HG02970 (cell line): ENCODE results near the gene VAV2.

Experiments used
- ATAC-seq: cut with Tn5 transposase; IDR thresholded peaks from one replicate; pipeline ENCODE4 v1.9.1; 2021; ENCODE audit warnings: mild to moderate bottlenecking, moderate library complexity, moderate number of reproducible peaks; ENCODE audit not compliant: unreplicated experiment, low FRiP score

Gene VAV2

DNA sequence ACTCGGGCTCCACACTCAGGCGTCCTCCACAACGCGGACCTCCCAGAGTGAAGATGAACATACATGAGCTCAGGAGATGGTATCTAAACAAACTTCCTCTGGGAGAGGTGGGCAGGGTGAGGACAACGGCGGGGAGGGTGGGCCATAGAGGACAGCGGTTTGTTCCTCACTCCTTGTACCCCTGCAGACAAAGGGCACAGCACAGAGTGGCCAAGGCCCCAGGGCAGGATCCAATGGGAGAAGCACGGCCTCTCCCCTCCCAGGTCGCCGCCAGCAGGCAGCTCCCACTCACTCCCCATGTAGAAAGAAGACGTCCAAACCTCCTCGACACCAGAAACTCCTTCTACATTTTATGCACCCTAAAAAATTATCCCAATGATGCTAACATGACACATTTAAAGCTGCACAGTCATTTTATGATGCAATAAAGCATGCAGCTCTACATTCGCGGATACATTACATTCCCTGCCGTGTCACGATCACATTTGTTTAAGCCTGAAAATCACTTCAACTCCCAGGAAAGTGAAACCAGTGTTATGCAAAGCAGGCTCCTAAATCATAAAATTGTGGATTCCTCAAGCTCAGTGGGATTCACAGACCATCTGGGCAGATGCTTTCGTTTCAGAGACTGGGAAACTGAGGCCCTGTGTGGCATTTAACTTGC lies 166.4 kb downstream of the VAV2 start:
- no peak for ATAC-seq

DNA sequence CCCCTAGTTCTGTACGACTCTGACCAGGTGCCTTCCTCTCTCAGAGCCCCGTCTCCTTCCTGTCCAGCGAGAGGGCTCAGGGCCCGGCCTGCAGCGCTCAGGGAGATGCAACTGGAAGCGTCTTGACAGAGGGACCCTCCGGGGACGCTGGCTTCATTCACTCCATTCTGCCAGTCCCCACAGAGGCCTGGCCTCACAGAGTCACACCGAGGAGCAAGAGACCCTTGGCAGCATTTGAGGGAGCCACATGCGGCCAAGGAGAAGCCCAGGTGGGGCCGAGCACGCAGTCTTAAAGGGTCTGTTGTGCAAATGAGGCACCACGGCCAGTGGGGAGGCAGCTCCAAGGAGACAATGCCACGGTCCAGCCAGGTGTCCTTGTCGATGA lies 167.3 kb downstream of the VAV2 start:
- no peak for ATAC-seq

DNA sequence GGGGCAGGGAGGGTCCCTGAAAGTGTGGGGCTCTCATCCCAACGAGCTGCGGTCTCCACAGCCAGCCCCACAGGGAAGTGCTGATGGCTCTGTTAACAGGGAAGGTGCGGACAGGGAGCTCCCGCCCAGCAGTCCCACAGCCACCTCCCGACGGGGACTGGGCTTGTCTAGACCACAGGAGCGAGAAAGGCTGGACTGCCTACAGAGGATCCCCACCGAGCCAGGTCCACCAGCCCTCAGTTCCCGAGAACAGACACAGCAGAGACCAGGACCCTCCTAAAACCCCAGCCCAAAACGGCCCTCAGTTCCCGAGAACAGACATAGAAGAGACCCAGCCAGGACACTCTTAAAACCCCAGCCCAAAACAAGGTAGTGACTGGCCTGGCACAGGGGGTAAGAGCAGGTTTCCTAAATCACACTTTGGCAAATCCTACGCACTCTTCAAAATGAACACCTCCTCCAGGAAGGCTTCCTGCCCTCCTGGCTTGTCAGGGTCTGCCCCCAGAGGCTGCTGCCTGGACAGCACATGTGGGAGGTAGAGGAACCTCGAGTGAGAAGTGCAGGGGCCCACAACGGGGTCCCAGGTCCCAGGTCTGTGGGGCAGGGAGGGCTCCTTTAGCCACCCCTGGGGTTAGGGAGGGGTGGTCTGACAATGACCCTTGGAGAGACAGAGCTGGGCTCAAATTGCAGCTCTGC lies 167.9 kb downstream of the VAV2 start:
- no peak for ATAC-seq

DNA sequence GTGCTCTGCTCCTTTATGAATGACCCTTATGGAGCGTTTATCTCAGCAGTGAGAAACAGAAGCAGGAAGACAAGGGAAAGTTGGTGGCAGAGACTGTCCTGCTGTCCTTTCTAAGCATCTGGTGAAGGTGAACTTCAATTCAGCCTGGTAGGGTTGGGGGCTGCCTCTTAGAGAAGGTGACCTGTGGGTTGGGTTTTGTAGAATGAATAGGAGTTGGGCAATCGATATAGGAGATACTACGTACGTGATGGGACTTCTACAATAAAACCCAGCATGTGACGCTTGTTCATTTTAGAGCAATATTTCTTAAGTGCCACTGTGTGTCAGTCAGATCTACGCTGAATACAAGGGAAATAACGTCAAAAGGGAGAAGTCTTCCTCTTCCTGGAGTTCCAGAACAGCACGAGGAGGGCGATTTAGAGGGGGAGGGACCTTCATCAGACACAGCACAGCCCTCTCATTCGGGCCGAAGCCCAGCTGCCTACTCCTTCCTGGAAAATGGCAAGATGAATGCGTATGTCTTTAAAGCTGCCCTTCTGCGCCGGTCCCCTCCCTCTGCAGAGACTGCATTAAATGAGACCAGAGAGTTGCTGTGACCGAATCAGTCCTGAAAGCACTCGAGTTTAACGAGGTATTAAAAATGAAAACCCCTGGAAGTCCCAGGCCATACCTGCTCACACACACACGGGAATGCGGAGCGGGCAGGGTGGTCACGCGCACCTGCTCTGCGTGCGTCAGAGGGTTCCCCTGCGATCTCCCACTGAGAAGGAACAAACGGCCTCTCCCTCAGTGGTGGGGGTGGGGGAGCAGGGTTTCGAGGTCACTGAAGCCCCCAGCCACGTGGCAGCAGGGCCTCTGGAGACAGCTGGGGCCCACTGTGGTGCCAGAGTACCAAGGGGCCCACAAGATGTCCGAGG lies 168.7 kb downstream of the VAV2 start:
- no peak for ATAC-seq

DNA sequence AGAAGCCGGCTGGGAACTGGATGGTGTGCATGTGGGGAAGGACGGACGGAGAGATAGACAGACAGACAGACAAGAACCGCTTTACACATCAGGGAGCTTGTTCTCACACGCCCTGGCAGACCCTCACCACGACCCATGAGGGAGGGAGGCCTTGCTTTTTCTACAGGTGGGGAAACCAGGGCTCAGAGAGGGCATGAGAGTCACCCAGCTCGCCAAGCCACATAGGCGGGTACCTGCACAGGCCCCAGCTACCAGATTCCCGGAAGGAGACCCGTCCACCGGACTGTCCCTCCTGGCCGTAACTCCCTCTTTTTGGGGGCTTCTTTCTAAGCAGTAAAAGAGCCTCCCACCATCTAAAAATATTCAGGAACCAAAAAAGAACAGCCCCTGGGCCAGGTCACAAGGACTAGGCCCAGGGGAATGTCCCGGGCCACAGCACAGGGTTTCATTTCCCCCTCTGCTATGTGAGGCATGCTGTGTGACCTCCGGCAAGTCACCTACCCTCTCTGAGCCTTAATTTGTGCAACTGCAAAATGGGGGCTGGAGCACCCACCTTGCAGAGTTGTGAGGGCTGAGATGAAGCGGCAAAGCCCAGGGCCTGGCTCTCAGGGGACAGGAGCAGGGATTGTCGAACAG lies 169.6 kb downstream of the VAV2 start:
- ATAC-seq, result no peak

DNA sequence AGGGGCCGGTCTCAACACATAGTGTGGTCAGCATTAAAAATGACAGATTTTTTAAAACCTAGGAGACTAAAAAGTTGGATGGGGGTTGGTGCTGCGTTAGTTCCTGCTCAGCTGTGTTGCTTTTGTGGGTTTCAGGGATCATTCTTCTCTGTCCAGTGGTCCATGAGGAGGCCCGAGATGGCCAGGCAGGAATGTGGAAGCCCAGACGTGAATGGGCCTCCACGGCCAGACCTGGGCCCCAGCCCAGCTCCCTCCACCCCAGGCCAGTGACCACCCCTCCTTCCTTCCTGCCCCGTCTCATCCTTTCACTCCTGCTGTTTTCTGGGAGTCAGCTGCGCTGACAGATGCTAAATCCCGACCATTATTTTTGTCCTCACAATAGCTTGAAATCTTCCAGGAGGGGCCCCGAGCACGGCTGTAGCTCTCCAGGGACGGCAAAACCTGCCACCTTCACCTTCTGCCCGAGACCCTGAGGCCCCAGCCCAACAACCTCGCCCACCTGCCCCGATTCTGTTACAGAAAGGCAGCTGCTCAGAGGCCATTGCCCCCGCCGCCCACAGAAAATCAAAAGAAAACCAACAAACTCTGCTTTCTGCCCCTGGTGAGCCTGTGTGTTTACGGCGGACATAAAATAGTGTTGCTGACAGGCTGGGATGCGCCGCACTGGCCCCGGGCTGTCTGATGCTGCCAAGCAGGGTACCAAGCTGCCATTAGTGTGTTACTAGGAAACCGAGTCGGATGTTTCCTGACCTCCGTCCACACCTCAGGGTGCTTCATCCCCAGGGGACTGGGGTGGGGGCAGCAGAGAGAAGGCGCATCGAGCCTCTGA lies 170.3 kb downstream of the VAV2 start:
- no peak for ATAC-seq

DNA sequence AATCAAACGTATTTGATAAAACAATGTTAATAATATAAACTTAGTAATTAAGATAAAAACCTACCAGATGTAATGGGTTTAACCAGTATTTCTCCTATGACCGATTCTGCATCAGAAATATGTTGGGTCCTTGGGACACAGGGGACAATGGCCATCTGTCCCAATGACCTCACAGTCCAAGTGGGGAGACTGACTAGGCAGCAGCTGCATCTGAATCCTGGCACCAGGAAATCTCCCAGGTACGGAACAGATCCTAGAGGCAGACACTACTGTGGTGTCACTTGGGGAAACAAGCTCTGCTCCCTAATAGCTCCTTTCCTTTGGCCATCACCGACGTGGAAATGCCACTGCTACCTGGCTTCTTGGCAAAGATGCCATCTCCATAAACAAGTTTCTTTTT lies 172.2 kb downstream of the VAV2 start:
- ATAC-seq, result no peak

DNA sequence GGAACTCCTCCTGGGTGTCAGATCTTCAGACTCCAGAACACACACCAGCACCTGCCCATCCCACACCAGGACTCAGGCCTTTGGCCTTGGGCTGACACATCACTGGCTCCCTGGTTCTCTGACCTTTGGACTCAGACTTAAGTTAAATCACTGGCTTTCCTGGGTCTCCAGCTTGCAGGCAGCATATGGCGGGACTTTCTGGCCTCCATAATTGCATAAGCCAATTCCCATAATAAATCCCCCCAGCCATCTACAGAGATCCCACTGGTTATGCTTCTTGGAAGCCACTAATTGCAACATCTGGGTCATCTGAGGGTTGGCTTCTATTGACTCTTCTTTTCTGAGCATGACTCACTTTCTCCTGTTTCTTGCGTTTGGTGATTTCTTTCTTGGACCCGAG lies 173.7 kb downstream of the VAV2 start:
- no peak for ATAC-seq

DNA sequence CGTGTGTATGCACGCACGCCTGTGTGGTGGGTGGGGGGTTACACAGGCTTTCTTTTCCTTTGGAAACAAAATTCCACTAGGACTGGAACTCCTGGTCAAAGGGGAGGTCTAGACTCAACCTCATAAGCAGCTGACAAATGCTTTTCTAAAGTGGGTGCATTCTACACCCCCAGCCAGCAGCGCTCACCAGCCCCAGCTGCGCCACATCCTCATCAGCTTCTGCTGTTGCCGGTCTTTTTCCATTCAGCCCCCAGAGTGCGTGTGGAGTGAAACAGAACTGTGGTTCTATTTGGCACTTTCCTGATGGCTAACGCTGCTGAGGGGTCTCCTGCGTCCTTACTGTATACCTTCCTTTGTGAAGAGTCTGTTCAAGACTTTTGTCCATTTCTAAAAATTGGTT lies 176.3 kb downstream of the VAV2 start:
- no peak for ATAC-seq

DNA sequence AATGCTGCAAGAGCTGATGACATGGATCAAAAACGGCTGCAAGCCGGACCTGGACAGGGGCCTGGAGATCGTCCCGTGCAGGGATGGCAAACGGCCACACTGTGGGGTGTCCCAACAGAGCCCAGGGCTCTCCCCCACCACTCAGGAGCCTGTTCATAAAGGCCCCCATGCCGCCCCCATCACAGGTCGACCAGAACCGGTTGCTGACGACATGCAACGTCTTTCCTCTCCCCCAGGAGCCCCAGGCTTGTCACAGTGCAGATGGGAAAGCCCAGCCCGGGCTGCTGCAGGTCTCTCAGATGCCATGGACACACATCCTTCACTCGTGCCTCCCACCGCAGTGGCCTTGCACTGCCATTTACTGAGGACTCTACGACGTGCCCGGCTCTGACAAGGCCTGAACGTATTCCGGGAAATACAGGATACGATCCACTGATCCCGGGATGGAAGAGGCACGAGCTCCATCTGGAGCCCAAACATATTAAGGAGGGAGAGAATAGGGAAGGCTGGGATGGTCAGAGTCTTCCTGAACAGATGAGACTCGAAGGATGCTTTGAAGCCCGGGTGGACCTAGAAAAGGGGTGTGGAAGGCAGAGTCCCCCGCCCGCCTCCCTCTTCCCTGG lies 177.4 kb downstream of the VAV2 start:
- no peak for ATAC-seq

DNA sequence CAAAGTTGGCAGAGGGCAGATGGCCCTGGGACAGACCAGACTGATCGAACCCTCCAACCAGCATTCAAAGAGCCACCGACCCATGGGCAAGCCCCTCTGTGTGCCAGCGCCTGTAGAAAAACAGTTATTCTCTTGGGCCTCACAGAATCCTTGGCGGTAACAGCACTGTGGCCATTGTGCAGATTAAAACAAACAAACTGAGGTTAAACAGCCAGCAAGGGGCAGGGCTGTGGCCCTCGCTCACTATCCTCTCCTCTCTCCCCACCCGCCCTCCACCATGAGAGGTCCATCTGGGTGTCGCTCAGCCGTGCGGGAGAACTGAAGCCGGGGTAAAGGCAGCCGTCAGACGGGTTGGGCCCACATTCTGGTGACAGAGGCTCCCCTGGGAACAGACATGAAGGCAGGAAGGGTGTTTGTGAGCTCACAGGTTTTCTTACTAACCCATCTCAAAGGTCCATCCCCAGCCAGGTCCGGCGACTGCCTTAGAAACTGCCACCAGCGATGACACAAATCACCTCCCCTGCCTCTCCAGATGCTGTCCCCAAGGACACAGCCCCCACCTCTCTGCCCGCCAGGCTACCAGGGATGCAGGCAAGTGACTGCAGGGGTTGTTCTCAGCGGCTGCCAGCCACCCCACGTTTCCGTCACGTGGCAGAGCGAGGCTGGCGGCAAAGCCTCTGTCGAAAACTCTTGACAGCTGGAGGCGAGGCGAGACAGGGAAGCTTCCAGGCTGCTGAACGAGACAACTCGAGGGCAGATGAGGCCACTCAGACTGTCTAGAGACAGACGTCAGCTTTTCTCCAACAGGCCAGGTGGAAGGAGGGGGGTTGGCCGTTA lies 178.2 kb downstream of the VAV2 start:
- no peak for ATAC-seq

DNA sequence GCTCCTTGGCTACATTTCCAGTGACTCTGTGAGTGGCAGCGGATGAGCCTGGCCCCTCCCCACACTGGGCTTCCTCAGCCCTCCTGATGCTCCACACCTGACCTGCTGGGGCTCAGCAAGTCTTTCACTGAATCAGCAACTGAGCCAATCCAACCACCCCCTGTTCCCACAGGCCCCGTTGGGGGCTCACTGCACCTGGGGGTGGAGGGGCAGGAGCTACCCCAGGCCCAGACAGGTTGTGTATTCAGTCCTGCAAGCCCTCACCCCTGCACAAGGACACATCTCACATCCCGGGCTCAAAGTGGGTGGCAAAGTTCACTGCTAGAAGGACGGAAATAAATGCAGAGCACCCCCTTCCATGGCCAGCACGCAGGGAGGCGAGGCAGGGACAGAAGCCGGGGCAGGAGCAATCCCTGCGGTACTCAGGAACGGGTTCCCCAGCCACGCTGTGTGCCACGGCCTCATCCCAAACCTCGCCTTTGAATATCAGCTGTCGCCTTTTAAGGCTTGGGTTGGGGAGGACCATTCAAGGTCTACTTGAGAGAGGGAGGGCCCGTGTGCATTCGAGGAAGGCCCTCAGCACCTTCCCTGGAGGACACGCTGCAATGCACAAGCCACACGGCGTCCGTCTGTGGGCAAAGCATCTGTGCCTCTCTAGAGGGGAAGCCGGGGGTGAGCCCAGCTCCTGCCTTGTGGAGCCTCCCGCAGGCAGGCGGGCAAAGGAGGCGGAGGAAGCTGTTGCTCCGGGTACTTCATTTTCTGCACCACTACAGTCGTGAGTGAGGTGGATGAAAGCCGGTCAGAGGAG lies 179.0 kb downstream of the VAV2 start:
- ATAC-seq, result no peak

DNA sequence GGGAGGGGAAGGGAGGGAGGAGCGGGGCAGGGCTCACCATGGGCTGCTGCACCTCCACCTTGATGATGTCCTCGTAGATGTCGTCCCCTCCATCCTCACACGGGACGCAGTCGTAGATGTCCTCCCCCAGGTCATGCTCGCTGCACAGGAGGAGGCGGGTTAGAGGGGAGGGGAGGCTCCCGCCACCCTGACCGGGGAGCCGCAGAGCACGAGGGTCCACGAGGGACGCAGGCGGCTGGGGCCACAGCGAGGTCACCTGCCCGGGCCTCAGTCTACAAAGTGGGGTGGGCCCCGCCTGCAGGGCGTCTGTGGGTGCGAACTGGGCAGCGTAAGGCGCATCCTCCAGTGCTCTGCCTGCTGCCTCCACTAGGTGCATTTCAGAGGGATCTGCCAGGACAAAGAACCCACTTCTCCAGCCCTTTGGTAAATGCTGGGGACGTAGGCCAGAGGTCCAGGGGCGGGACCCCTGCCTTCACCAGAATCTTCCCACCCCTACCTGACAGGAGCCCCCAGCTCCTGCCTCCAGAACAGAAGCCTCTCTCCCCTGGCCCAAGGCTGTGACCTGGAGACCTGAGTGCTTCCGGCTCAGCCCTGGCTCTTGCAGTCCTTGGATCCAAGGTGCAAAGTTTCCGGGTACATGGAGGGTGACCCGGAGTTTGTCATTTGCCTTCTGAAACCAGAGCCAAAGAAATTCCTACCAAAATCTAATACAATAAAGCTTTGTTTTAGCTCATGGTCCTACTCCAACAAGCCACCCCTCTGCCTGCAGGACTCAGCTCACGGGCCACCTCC lies 179.9 kb downstream of the VAV2 start:
- no peak for ATAC-seq

DNA sequence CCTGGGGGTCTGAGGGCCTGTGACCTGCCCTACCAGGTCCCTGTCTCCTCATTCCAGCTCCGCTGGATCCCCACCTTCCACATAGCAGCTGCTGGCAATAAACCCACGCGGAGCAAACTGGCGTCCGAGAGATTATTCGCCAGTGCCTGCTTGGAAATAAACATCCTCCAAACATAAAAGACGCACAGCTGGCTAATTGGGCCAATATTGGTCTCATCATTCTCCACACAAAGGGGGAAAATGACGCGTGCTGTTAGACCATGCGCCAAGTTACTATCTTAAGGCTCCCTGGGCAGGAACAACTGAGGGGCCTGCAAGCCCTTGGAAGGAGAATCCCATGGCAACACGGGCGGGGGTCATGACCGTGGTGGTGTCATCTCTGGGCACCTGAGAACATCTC lies 180.7 kb downstream of the VAV2 start:
- no peak for ATAC-seq

DNA sequence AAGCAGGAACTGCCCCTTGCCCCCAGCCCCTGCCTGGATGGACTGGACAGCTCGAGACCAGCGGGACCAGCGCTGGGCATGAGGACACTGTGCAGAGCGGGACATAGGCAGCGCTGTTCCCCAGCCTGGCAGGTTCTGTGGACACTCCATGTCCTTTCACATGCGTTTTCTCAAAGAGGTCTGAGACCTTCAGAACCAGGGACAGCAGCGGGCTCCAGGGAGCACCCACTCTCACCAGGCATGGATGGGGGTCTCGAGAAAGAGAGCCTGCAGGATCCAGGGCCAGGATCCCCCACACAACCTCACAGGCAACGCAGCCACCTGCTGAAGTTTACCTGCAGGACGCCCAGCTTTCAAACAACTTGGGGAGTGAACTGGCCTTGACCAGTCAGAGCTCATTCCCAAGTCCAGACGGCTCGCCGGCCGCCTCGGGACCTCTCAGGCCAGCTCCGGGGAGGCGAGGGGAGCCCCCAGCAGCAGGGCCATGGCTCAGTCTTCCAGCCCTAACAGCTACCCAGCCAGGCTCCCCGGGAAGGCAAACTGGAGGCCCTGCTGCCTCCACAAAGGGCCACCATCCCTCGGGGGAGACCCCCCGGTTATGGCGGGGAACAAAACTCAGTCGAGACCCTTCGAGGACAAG lies 181.4 kb downstream of the VAV2 start:
- no peak for ATAC-seq

DNA sequence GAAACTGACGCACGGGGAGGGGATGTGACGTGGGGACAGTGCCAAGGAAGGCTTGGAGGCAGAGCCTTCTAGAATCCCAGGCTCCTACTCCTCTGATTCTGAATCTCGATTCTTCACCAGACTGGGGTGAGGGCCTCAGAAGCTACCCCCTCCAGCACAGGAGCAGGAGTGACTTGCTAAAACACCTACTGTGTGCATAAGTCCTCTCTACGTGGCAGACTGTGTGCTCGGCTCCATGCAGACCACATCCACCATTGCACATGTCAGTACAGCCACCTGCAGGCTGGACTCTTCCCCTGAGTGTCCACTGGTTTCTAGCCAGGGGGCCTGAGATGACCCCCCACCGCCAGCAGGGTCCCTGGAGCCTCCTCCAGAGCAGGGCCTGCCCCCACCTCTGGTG lies 182.8 kb downstream of the VAV2 start:
- ATAC-seq, result no peak

DNA sequence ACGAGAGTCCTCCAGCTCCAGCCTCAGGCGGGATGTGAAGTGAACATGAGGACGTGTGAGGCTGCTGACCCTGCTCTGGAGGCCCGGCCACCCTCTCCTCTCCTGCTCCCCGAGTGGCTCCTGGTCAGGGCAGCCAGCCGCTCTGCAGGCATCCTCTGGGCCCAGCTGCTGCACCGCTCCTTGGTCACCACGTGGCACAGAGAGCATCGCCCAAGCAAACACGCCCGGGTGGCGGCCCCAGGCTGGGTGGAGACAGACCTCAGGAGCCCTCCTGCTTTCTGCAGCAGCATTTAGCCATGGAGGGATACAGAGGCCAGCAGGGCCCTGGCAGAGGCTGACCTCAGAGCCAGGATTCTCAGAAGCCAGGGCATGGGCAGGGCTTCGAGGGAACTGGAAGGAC lies 184.3 kb downstream of the VAV2 start:
- ATAC-seq, result no peak
